Left kidney (tissue), 2 donors: ENCODE data around the gene GARIN5B. TPM values are rescaled to one million over a fixed set of nuclear protein-coding genes. Genes with fewer than 3 reads are reported as not detected.

ENCODE experiments used
- DNase-seq: peaks from one replicate; pipeline ENCODE4 v3.0.0-alpha.2; 2013
- polyA plus RNA-seq: library from polyadenylated mRNA; unstranded; fragments of 120-200 nt; gene quantifications from one replicate; pipeline ENCODE4 v1.2.1, GENCODE V29; 2013; ENCODE audit not compliant: insufficient read length

Gene GARIN5B
- polyA plus RNA-seq, 1 donor = 0.17 TPM

GRCh38 chr19:55370305-55370988 is 7.4 kb upstream of the GARIN5B start, which contains the start of gene IL11:
Gene IL11 (minus strand): TSS chr19:55370463. CDS start chr19:55370310, 153 bp downstream.
- DNase-seq = no peak

- no peak for DNase-seq
Measured at GRCh38 chr19:55369653-55370304, 6.7 kb upstream of the GARIN5B start.

GRCh38 chr19:55368701-55369563 is 5.9 kb upstream of the GARIN5B start:
- DNase-seq = no peak

- no peak for DNase-seq
Measured at GRCh38 chr19:55368106-55368505, 5.0 kb upstream of the GARIN5B start.

GRCh38 chr19:55366790-55367189 is 3.7 kb upstream of the GARIN5B start:
- DNase-seq = no peak

- no peak for DNase-seq
Measured at GRCh38 chr19:55365964-55366363, 2.9 kb upstream of the GARIN5B start.

GRCh38 chr19:55365245-55365644 is 2.2 kb upstream of the GARIN5B start:
- DNase-seq = no peak

- DNase-seq = no peak
Measured at GRCh38 chr19:55362174-55362989, 678 bp downstream of the GARIN5B start.

GRCh38 chr19:55360902-55361301 is 2.2 kb downstream of the GARIN5B start:
- no peak for DNase-seq

- DNase-seq = no peak
Measured at GRCh38 chr19:55358943-55359908, 3.8 kb downstream of the GARIN5B start.

GRCh38 chr19:55358493-55358892 is 4.6 kb downstream of the GARIN5B start:
- no peak for DNase-seq

GRCh38 chr19:55355213-55355821 is 7.7 kb downstream of the GARIN5B start:
- no peak for DNase-seq

- no peak for DNase-seq
Measured at GRCh38 chr19:55354698-55355212, 8.3 kb downstream of the GARIN5B start, which contains the start of gene COX6B2. Gene COX6B2 (minus strand): TSS chr19:55354719. CDS start chr19:55354521, 198 bp downstream.

GRCh38 chr19:55353803-55354697 is 9.0 kb downstream of the GARIN5B start:
- DNase-seq = no peak

GRCh38 chr19:55353356-55353802 is 9.7 kb downstream of the GARIN5B start:
- DNase-seq = no peak

GRCh38 chr19:55352549-55353145 is 10.4 kb downstream of the GARIN5B start:
- DNase-seq = no peak

- DNase-seq = no peak
Measured at GRCh38 chr19:55352040-55352439, 11.0 kb downstream of the GARIN5B start.

GRCh38 chr19:55350620-55351315 is 12.3 kb downstream of the GARIN5B start:
- no peak for DNase-seq
